GM23338 (cell line): ENCODE data around the gene LRP4. TPM values are rescaled to one million over a fixed set of nuclear protein-coding genes. Genes with fewer than 3 reads are reported as not detected.

Experiments
- ATAC-seq: fragments of 200-7000 bp; cut with Tn5 transposase; 3 replicates; pipeline ENCODE4 v1.9.1; 2020
- DNase-seq: peaks from one replicate; pipeline ENCODE4 v3.0.0-alpha.2; 2015; ENCODE audit warnings: low spot score
- H2AFZ ChIP-seq: fragments of 200-600 bp; sonication (generic); 2 replicates; pipeline ENCODE4 v1.8.0; 2016; ENCODE audit warnings: antibody characterized with exemption, mild to moderate bottlenecking, moderate library complexity
- H3F3A ChIP-seq: fragments of 200-600 bp; sonication (generic); replicated peaks from 2 replicates; pipeline ENCODE4 v1.8.0; 2017; ENCODE audit warnings: antibody characterized with exemption, mixed run types, low read depth
- H3K27ac ChIP-seq: fragments of 200-600 bp; sonication (generic); 2 replicates; pipeline ENCODE4 v1.6.1; 2016; ENCODE audit warnings: low read depth
- H3K27me3 ChIP-seq: fragments of 200-600 bp; sonication (generic); 2 replicates; pipeline ENCODE4 v1.8.0; 2016; ENCODE audit warnings: mild to moderate bottlenecking, mixed run types, moderate library complexity; ENCODE audit not compliant: insufficient read depth
- H3K36me3 ChIP-seq: fragments of 200-600 bp; sonication (generic); 2 replicates; pipeline ENCODE4 v1.8.0; 2016; ENCODE audit warnings: mild to moderate bottlenecking; ENCODE audit not compliant: insufficient read depth
- H3K4me1 ChIP-seq: fragments of 200-600 bp; sonication (generic); 2 replicates; pipeline ENCODE4 v1.8.0; 2016; ENCODE audit warnings: mild to moderate bottlenecking, moderate library complexity; ENCODE audit not compliant: insufficient read depth
- H3K4me2 ChIP-seq: fragments of 200-600 bp; sonication (generic); 2 replicates; pipeline ENCODE4 v1.7.1; 2017; ENCODE audit warnings: mixed run types
- H3K4me3 ChIP-seq: fragments of 200-600 bp; sonication (generic); 2 replicates; pipeline ENCODE4 v1.6.1; 2016; ENCODE audit warnings: mixed run types
- H3K79me2 ChIP-seq: fragments of 200-600 bp; sonication (generic); replicated peaks from 2 replicates; pipeline ENCODE4 v1.8.0; 2017; ENCODE audit warnings: mild to moderate bottlenecking; ENCODE audit not compliant: insufficient read depth
- H3K9me2 ChIP-seq: fragments of 200-600 bp; sonication (generic); 2 replicates; pipeline ENCODE4 v1.8.0; 2017; ENCODE audit not compliant: insufficient read depth
- H4K20me1 ChIP-seq: fragments of 200-600 bp; sonication (generic); replicated peaks from 2 replicates; pipeline ENCODE4 v1.8.0; 2017; ENCODE audit warnings: mild to moderate bottlenecking; ENCODE audit not compliant: insufficient read depth
- H3K27ac Mint-ChIP-seq: 2 replicates; pipeline ENCODE4 v1.8.0; 2020; ENCODE audit warnings: inconsistent platforms, mild to moderate bottlenecking, moderate library complexity, mixed read lengths
- H3K27me3 Mint-ChIP-seq: 3 replicates; pipeline ENCODE4 v1.8.0; 2022; ENCODE audit warnings: low read depth, mild to moderate bottlenecking, moderate library complexity, mixed read lengths, inconsistent platforms; ENCODE audit not compliant: insufficient read depth, poor library complexity
- H3K36me3 Mint-ChIP-seq: 3 replicates; pipeline ENCODE4 v1.8.0; 2021; ENCODE audit warnings: low read depth, mild to moderate bottlenecking, inconsistent platforms, moderate library complexity, mixed read lengths
- H3K4me1 Mint-ChIP-seq: 3 replicates; pipeline ENCODE4 v1.8.0; 2020; ENCODE audit warnings: mild to moderate bottlenecking, inconsistent platforms, mixed read lengths
- H3K4me3 Mint-ChIP-seq: 3 replicates; pipeline ENCODE4 v1.8.0; 2021; ENCODE audit warnings: moderate library complexity, mild to moderate bottlenecking, inconsistent platforms, mixed read lengths
- H3K9me3 Mint-ChIP-seq: 3 replicates; pipeline ENCODE4 v1.8.0; 2020; ENCODE audit warnings: moderate library complexity, mild to moderate bottlenecking, inconsistent platforms, mixed read lengths
- CREB1 ChIP-seq: fragments of 250-450 bp; sonication (Bioruptor Pico); IDR thresholded peaks from 2 replicates; pipeline ENCODE4 v1.5.0; 2020; ENCODE audit warnings: low read depth, mild to moderate bottlenecking, moderate library complexity
- EZH2 ChIP-seq: fragments of 200-600 bp; sonication (generic); IDR thresholded peaks from one replicate; pipeline ENCODE4 v1.8.0; 2017; ENCODE audit warnings: antibody characterized with exemption, mild to moderate bottlenecking, low read depth; ENCODE audit not compliant: unreplicated experiment
- EZH2phosphoT487 ChIP-seq: fragments of 200-600 bp; sonication (generic); IDR thresholded peaks from one replicate; pipeline ENCODE4 v1.8.1; 2018; ENCODE audit warnings: antibody characterized with exemption; ENCODE audit not compliant: unreplicated experiment
- JUNB ChIP-seq: IDR thresholded peaks from one replicate; pipeline ENCODE4 v1.6.1; 2016; ENCODE audit warnings: antibody characterized with exemption; ENCODE audit not compliant: unreplicated experiment
- NANOG ChIP-seq: IDR thresholded peaks from 2 replicates; pipeline ENCODE4 v1.6.1; 2016; ENCODE audit warnings: antibody characterized with exemption, borderline replicate concordance
- POLR2AphosphoS5 ChIP-seq: IDR thresholded peaks from 2 replicates; pipeline ENCODE4 v1.6.1; 2016; ENCODE audit warnings: antibody characterized with exemption, low read depth
- STAT1 ChIP-seq: IDR thresholded peaks from one replicate; pipeline ENCODE4 v1.6.1; 2016; ENCODE audit warnings: antibody characterized with exemption; ENCODE audit not compliant: unreplicated experiment
- ZNF114 ChIP-seq: fragments of 250-450 bp; sonication (Bioruptor Pico); IDR thresholded peaks from 2 replicates; pipeline ENCODE4 v1.5.0; 2020; ENCODE audit warnings: mild to moderate bottlenecking, moderate library complexity
- ZNF462 ChIP-seq: fragments of 250-450 bp; sonication (Bioruptor Pico); IDR thresholded peaks from 2 replicates; pipeline ENCODE4 v1.5.0; 2020; ENCODE audit warnings: mild to moderate bottlenecking, moderate library complexity
- polyA plus RNA-seq: library from polyadenylated mRNA; unstranded; fragments of >200 nt; fragmentation: Nextera tagmentation; extraction: Ambion mirVana; gene quantifications from 2 replicates; pipeline ENCODE4 v1.2.1, GENCODE V29; 2016
- total RNA-seq: library from RNA; depleted of rRNA; stranded (reverse); fragments of >200 nt; shearing (Covaris generic); gene quantifications from 2 replicates; pipeline ENCODE4 v1.2.3, GENCODE V29; 2014

LRP4 gene
- total and polyA plus RNA-seq, 2 experiments from 2014 or later: 6.0 to 18.4 TPM

GRCh38 chr11:46846510-46846830, 71.9 kb downstream of the LRP4 start:
- peak overlapping the region; percentile 93 for H3K4me3 Mint-ChIP-seq
- peaks cover 13% of the 10 kb centered on the region for H3K27me3 Mint-ChIP-seq
- Histone ChIP-seq H3K27ac (no peak overlapping the region), H3K36me3 (no peaks in the 10 kb centered on the region), H2AFZ (peak overlapping the region; percentile 48; the same call in 1 of the 2 replicates), H3F3A (no peaks in the 10 kb centered on the region), H3K4me3 (peak overlapping the region; percentile 63), H3K79me2 (peaks cover 41% of the 10 kb centered on the region), H4K20me1 (peaks cover 32% of the 10 kb centered on the region), H3K27me3 (no peaks in the 10 kb centered on the region), H3K9me2 (no peaks in the 10 kb centered on the region), H3K4me1 (peaks cover 15% of the 10 kb centered on the region), H3K4me2 (peak overlapping the region; percentile 85)
- TF ChIP-seq STAT1 (no peak), EZH2phosphoT487 (no peak), JUNB (no peak), CREB1 (CRISPR knock-in tag) (no peak), ZNF462 (no peak), POLR2AphosphoS5 (no peak), NANOG (no peak), ZNF114 (no peak), EZH2 (no peak)
- H3K36me3 Mint-ChIP-seq: peaks cover 21% of the 10 kb centered on the region
- H3K9me3 Mint-ChIP-seq: peaks cover 15% of the 10 kb centered on the region
- peak; percentile 6 for ATAC-seq
- H3K27ac Mint-ChIP-seq: peak overlapping the region; percentile 94
- no peak for DNase-seq
- H3K4me1 Mint-ChIP-seq: peaks cover 27% of the 10 kb centered on the region
